HG03439 (cell line): ENCODE data around the gene CACNG3.
"Not testable (repeated sequence)": the region's sequence is repeated elsewhere in the genome, so short reads cannot be mapped to it uniquely, and the experiment has no call there.

Experiments used
- ATAC-seq: cut with Tn5 transposase; IDR thresholded peaks from one replicate; pipeline ENCODE4 v1.9.1; 2021; ENCODE audit warnings: mild to moderate bottlenecking, moderate library complexity; ENCODE audit not compliant: unreplicated experiment

CACNG3 gene

GRCh38 chr16:24255456-24256371 is at the start of gene CACNG3:
Gene CACNG3 (plus strand): TSS chr16:24256335. CDS start chr16:24256755, 420 bp downstream.
- no peak for ATAC-seq

- no peak for ATAC-seq
Measured at GRCh38 chr16:24206926-24207325, 49.2 kb upstream of the CACNG3 start.

DNA sequence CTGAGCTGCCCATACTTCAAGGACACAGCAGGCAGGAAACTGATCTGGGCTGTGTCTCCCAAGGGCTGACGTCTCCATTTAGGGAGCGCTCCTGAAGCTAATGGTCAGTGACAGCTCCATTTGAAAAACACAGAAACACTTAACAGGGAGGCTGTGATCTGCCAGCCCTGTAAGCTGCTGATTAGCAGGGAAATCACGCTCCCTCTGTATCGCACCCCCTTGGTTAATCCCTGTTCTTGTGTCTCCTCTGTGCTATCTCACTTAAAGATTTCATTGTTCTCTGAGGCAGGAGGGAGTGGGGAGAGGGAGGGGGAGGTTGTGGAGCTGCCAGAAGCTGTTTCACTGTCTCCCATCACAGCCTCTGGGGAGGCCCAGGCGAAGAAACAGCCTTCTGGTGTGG is 47.4 kb upstream of the CACNG3 start:
- ATAC-seq: no peak

- no peak for ATAC-seq
Measured at GRCh38 chr16:24214992-24215391, 41.1 kb upstream of the CACNG3 start.

DNA sequence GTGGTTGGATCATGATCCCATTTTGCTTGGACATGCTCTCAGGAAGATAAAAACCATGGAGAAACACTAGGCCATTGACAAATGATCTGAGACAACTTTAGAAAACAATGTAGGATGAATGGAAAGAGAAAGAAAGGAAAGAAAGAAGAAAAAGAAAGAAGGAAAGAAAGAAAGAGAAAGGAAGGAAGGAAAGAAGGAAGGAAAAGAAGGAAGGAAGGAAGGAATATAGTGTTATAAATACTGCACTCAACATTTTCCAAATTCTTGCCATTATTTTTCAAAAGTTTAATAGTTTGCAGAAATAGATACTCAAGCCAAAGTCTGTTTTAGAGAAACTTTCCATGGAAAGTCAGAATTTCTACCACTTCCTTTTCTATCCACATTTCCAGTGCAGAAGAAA is 39.2 kb upstream of the CACNG3 start:
- no peak for ATAC-seq

DNA sequence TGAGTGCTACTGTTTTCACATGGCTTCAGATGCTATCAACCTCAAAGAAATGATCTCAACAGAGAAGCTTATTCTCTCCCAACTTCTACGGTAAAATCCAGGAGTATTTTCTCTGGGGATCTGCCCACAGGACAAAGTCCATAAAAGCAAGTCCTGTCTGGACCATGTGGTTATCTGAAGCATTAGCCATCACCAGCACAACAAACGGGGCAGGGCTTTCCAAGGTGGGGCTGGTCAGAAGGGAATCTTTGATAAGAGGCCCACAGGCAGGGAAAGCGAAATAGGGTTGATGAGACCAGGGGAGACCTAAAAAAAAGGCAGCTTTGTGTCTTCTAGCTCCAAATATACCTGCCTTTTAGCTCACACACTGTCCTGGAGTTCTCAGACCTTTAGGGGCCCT is 38.7 kb upstream of the CACNG3 start:
- ATAC-seq: no peak

DNA sequence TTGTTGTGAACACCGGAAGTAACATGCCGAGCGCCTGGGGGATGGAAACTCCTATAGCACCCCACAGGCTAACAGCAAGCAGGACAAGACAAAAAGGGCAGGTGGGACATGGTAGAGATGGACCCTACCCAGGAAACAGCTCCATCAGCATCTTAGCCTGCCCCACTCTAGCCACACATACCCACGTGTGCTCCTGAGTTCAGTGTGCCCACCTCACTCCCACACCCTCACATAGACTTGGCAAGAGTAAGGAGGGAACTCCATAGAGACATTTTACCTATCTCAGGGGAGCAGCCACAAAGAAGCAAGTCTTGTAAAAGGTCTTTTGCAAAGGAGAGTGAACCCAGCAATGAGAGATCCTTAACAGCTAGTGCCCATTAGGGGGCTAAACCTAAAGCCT is 37.8 kb upstream of the CACNG3 start:
- no peak for ATAC-seq

- no peak for ATAC-seq
Measured at GRCh38 chr16:24221219-24221618, 34.9 kb upstream of the CACNG3 start.

GRCh38 chr16:24228514-24228913 is 27.6 kb upstream of the CACNG3 start:
- no peak for ATAC-seq

GRCh38 chr16:24232936-24233335 is 23.2 kb upstream of the CACNG3 start:
- ATAC-seq: no peak

- no peak for ATAC-seq
Measured at GRCh38 chr16:24234737-24235136, 21.4 kb upstream of the CACNG3 start.

DNA sequence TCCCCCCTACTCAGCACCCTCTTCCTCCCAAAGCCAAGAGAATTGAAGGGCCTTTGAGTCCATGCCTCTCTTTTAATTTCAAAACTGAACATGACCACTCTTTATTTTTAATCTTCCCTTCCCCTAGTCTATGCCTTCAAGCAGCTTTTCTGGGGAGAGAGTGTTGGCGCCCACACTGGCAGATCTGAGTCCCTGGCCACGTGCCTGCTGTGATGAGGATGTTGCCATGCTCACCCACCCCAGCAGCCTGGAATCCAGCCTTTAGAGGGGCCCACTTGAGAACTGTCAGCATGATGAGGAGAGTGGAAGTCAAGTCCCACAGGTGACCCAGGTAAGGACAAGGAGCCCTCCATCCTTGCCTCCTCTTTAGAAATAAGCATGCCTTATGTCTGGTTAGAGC is 20.3 kb upstream of the CACNG3 start:
- no peak for ATAC-seq

DNA sequence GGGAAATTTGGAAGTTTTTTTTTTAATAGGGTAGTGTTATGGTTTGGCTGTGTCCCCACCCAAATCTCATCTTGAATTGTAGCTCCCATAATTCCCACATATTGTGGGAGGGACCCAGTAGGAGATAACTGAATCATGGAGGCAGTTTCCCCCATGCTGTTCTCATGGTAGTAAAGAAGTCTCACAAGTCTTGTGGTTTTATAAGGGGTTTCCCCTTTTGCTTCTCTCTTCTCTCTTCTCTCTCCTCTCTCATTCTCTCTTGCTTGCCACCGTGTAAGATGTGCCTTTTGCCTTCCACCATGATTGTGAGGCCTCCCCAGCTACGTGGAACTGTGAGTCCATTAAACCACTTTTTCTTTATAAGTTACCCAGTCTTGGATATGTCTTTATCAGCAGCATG is 17.3 kb upstream of the CACNG3 start:
- not testable (repeated sequence) for ATAC-seq

- ATAC-seq: no peak
Measured at GRCh38 chr16:24246911-24247607, 9.1 kb upstream of the CACNG3 start.

GRCh38 chr16:24253192-24253591 is 2.9 kb upstream of the CACNG3 start:
- ATAC-seq: no peak

- no peak for ATAC-seq
Measured at GRCh38 chr16:24257958-24258357, 1.8 kb downstream of the CACNG3 start.

DNA sequence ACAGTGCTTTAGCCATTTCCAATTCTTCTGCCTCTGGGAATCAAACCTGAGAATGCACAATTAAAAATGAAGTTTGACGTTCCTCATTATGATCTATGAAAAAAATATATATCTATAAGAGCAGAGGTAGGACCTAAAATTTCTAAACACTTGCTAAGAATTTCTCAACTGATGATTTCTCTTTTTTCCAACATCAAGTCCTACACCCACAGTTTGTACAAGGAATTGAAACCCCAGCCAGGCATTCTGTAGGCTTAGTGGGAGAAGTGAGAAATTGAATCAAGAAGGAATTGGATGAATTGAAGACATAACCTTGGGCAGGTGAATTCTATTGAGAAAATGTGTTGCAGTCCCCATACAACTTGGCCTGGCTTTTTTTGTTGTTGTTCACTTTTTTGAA is 2.7 kb downstream of the CACNG3 start:
- ATAC-seq: no peak

GRCh38 chr16:24262816-24263215 is 6.7 kb downstream of the CACNG3 start:
- ATAC-seq: no peak

DNA sequence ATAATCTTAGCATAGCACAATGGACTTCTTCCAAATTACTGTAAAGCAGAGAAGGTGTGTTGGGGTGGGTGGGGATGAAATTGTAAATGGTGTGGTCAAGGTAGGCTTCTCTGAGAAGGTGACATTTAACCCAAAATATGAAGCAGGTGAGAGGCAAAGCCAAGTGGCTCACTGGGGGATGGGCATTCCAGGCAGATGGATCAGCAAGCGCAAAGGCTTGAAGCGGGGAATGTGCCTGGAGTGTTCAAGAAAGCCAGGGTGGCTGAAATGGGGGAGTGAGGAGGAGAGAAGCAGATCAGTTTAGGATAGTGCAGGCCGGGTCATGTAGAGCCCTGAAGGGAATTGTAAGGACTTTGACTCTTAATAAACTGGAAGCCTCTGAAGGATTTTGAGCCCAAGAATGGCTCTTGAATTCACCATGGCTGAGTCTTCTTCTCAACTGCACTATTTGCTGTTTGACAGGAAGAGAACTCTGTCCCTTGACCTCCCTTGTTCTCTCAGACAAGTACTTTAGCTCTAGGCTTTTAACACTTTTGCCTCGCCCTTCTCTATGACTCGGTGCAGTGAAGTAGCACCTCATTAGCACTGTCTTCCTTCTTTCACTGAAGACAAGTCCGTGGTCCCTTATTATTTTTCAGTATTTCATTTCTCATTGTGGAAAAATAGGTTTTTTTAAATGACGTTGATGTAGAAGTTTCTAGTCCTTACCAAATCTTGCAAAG is 14.7 kb downstream of the CACNG3 start:
- ATAC-seq: no peak

- ATAC-seq: no peak
Measured at GRCh38 chr16:24272379-24272778, 16.2 kb downstream of the CACNG3 start.

GRCh38 chr16:24273508-24274182 is 17.5 kb downstream of the CACNG3 start:
- no peak for ATAC-seq
